GM18870 (cell line): Measurements from ENCODE around the gene ANKRD37.
A peak's percentile ranks its signal among the peaks of the same experiment; 100 is the strongest.

Source experiments
- ATAC-seq: cut with Tn5 transposase; IDR thresholded peaks from one replicate; pipeline ENCODE4 v1.9.1; 2021; ENCODE audit warnings: moderate library complexity; ENCODE audit not compliant: unreplicated experiment

Gene ANKRD37

GRCh38 chr4:185412412-185412811, 15.8 kb downstream of the ANKRD37 start:
- ATAC-seq, result no peak

GRCh38 chr4:185416955-185417354, 20.3 kb downstream of the ANKRD37 start:
- ATAC-seq, result no peak

- ATAC-seq, result no peak
These were observed 24.9 kb downstream of the ANKRD37 start for GRCh38 chr4:185421366-185422124.

GRCh38 chr4:185424905-185425646, 28.4 kb downstream of the ANKRD37 start:
- peak; percentile 1 for ATAC-seq

GRCh38 chr4:185425647-185426352, 29.2 kb downstream of the ANKRD37 start, which contains the start of gene UFSP2:
TSS of gene UFSP2 (minus strand) at chr4:185425964. CDS start at chr4:185425868, 96 bp downstream.
- peak; percentile 96 for ATAC-seq

- no peak for ATAC-seq
These were observed 30.5 kb downstream of the ANKRD37 start for GRCh38 chr4:185426960-185427688.

- no peak for ATAC-seq
These were observed 33.0 kb downstream of the ANKRD37 start for GRCh38 chr4:185429660-185430059.

- ATAC-seq, result no peak
These were observed 38.8 kb downstream of the ANKRD37 start for GRCh38 chr4:185435466-185435865.

- ATAC-seq, result peak; percentile 92
These were observed 41.2 kb downstream of the ANKRD37 start for GRCh38 chr4:185437809-185438208.

- no peak for ATAC-seq
These were observed 44.8 kb downstream of the ANKRD37 start for GRCh38 chr4:185441479-185441878.

- ATAC-seq, result no peak
These were observed 48.6 kb downstream of the ANKRD37 start for GRCh38 chr4:185445209-185445608.
